ENCODE data around the gene CRK.

Gene CRK

DNA sequence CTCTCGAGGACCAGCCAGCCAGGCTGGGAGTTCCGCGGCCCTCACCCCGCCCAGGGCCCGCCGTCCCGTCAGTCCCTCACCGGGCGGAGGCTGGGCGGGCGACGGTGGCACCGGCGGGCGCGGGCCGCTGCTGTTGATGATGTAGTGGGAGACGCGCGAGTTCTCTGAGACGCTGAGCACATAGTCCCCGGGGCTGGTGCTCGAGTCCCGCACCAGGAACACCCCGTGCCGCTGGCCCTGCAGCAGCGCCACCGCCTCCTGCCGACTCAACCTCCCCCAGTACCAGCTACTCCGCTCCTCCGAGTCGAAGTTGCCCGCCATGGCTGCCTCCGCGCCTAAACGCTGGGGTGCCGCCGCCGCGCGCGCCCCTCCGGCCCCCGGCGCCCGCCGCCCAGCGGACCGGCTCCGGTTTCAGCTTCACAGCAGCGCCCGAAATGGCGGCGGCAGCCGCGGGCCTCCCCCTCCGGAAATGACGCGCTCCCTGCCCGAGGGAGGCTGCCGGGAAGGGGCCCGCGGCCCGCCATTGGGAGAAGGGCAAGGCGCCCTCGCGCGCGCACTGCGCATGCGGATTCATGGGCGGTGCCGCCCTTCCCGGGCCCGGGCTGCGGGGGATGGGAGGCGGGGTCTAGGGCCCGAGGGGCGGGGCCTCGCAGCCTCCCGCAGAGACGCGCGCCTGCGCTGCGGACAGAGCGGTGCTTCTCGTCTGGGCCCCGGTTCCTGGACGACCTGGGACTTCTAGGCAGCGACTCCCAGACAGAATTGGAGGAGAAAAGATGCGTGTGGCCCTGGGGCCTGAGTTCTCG, at the start of gene CRK:
TSS of gene CRK (minus strand) at position 436 of the 803 bp plus-strand sequence. CDS start at position 321, 115 bp downstream.
- peak; percentile 97 to 99 for DNase-seq

DNA sequence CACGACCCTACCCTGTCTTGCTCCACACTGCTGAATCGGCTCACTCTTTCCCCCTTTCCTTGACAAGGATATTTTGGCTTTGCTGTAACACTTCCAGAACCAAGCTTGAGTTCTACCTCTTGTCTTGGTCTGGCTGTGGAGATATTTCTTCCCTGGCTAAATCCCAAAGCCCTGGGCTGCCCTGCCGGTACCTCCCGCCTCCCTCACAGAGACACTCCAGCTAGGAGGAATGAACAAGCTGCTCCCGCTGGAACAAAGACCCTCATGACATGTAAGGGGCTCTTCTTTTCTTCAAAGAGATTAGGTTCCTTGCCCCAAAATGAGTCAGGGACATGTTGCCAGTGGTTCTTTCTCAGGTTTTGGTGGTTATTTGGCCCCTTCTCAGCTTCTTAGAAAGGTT, 49.6 kb upstream of the CRK start:
- DNase-seq: no peak

DNA sequence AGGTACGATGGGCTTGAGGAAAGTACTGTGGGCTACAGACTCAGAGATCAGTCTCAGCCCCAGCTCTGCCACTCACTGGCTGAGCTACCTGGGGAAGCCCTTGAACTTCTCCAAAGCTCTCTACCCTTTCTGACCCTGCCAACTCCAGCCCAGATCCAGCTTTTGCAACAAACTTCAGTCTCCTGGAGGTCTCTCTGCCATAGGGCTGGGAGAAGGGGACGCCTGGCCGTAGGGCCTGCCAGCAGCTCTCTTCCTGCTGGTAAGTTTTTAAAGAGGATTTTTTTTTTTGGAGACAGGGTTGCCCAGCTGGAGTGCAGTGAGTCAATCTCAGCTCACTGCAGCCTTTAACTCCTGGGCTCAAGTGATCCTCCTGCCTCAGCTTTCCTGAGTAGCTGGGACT, 48.8 kb upstream of the CRK start:
- no peak for DNase-seq

DNA sequence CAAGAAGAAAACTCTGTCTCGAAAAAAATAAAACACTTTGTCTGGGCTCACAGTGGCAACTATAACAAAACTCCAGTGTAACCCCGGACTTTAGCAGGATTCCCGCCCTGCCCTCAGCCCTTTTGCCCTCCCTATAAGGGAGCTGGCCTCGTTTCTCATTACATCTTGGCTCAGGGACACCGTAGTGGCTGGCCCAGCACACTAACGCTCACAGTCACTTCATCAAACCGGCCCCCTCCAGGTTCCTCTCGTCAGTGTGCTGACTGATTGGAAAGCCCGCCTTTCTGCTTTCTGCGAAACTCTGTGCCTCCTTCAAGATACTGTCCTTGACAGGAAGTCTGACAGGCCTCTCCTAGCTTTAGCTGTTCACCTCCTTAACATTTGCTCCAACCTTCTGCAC, 47.7 kb upstream of the CRK start:
- no peak for DNase-seq

DNA sequence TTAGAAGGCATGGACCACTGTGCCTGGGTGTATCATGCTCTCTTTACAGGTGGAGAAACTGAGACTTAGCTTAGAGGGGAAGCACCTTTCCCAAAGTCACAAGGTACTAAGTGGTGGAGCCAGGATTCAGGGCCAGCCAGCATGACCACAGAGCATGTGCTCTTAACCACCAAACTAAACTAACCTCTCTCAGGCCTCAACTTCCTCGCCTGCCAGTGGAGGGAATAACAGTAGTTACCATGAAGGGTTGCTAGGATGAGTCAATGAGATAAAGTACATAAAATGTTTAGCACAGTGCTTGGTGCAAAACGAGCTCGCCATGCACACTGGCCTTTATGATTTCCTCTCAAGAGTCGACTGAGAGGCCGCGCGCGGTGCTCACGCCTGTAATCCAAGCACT, 42.8 kb upstream of the CRK start:
- DNase-seq: no peak

DNA sequence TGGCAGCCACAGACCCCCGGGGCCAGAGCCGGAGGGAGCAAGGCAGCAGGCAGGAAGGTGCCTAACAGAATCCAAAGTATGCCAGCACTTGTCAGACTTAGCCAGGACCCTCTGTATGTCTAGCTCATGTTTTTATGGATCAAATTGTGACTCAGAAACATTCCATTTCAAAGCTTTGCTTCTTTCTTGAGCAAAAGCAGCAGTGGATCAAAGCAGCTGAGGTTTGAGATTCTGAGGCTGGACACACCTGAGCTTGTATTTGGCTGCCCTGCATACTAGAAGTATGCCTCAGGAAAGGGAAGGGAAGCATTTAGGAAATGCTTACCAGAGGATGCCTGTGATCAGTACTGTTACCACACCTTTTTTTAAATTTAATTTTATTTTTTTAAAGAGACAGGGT, 42.2 kb upstream of the CRK start:
- no peak for DNase-seq

DNA sequence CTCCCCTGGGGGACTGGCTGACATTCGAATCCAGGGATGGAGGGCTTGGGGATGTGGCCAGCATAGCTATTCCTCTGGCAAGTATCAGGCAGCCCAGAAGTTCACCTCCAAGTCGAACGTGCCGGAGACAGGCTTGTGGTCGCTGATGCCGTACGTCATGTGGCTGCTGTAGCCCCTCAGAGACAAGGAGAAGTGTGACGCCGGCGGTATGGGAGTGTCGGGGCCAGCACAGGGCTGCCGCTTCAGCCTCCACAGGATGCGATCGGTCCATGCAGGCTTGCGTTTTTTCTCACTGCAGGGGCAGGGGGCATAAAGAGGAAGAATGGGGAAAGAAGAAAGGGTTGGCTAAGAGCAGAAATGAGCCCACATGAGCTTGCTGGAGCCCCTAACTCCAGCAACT, 41.8 kb upstream of the CRK start:
- no peak for DNase-seq

DNA sequence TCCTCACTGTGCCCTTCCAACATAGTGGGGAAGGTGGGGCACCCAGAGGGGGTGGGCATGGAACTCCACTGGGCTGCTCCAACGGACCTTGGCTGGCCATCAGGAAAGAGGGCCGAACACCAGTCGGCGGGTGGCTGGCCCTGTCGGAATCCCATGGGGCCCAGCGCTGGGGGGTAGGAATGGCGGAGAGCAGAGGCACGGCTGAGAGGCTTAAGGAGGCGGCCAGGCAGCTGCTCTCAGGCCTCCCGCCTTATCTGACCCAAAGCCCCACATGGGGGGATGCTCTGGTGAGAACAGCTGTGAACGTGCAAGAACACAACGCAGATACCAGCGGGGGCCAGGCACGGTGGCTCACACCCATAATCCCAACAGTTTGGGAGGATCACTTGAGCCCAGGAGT, 40.8 kb upstream of the CRK start:
- no peak for DNase-seq

DNA sequence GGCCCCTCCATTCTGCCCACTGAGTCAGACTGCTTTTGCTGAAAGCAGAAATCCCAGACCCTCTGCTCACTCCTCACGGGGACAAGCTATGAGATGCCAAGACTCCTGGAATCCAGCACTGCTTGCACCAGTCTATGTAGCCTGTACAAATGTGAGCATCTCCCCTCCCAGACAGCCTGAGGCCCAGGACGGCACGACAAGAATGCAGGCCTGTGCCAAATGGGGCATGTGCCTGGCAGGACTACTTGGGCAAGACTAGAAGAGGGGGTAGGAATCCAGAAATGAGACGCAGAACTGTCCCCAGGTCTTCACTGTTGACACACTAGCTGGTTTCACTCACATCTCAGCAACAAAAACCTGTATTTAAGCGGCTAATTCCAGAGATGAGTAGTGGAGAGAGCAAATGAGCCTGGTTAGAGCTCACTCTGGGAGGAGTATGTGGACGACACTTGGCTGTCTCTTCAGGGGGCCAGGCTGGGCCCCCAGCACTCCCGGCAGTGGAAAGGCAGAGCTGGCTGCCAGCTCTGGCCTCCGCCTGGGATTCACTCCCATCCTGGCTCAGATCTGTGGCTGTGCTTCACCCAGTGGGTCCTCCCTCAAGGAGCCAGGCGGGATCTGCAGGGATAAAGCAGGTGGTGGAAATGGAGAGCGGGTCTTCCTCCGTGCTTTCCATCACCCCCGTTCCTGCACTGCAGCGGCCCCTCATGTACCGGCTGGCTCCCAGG, 39.4 kb upstream of the CRK start:
- no peak for DNase-seq

DNA sequence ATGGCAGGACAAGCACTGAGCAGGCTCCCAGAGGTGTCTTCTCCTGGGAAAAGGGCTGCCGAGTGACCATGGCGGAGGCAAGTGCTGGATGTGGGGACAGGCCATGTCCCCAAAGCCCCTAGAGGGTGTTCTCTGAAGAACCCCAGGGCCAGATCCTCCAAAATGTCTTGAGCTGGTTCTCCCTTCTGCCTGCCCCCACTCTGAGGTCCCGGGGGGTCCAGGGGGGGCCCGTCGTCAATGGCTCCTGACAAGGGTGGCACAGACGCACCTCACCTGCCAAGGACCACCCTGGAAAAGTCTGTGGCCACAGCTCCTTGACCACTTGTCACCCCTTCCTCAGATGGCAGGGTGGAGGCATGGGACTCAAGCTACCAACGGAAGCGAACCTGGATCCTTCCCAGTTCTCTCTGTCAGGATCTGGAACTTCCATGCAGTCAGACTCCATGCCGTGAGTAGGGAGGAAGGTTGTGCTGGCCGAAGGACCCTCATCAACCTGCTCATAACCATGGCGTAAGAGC, 38.8 kb upstream of the CRK start:
- DNase-seq: no peak

DNA sequence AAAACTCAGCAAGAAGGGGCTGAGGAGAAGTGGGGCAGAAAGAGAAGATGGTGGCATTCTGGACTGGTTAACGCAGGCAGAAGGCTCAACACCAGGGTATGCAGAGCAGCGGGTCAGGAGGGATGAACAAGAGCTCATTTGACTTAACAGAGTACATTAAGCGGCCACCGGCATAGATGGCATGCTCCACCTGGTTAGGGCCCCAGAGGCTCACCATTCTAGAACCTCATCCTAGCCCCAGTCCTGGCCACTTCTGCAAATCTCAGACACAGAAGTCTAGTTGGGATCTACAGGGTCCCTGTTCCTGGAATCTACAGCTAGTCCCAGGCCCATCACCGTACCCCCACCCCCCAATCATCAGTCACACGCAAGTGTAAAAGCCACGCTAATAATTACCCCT, 38.2 kb upstream of the CRK start:
- no peak for DNase-seq

DNA sequence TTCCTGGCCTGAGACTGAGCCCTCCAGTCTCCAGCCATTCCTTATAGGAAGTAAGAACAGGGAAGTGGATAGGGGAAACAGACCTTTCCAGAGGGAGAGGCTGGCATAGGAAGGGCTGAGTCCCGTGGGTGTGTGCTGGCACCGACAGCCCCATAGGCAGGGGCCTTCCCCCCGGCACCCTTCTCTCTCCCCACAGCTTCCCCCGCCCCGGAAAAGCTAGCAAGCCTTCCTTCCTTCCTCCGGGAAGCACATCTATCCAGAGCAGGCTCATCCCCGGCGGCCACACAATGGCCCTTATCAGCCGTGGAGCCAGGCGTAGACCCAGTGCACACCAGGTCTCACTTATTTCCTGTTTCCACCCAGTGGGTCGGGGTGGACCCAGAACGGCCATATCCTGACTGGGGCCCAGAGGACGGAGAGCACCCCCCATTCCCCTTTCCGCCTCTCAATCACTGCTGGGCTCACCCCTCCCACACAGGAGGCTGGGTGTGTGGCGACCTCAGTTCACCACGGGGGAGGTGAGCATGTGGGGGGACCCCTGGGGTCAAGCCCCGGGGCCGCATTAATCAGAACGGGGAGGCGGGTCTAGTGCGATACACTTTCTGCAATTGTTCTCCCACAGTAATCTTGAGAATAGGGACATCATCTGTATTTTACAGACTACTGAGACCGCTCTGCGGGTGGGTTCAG, 37.4 kb upstream of the CRK start:
- no peak for DNase-seq

DNA sequence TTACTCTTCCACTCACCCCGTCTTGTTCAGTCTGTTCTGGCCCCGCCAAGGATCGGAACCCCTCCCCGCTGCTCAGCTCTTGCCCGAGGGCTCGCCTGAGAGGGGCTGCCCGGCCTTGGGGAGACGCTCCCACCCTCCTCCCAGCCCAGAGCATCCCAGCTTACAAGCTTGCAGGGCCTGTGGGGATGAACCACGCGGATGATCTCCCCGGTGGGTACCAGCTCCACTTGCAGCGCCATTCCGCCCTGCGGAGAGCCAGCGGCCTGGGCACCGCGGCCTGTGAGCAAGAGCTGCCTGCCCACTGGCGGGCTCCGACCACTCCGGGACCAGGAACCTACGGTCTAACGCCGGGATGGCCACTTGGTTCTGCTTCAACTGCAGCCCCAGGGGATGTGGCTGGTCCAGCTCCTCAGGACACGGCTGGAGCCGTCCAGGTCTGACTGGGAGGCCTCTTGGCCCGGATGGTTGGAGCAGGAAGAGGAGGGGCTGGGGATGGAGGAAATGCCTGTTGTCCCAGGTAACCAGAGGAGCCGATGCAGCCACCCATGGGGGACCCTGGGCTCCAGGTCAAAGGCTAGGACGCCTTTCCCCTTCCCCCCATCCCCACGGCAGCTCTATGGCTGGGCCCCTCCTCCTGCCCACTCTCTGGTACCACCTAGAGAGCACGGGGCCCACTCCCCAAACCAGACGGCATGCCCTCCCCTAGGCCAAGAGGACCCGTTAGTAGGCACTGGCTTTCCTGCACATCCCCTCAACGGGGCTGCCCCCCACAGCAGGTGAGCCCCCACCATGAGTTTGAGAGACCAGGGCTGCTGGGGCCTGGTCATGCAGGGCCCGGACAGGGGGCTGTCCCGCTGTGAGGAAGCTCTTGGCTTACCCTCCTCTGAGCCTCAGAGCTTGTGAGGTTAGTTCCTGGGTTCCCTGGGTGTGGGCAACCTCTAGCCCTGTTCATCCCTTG, 36.5 kb upstream of the CRK start, which contains the start of gene MYO1C:
TSS of gene MYO1C (minus strand) at position 438 of the 958 bp plus-strand sequence. CDS start at position 239, 199 bp downstream.
- DNase-seq: no peak

DNA sequence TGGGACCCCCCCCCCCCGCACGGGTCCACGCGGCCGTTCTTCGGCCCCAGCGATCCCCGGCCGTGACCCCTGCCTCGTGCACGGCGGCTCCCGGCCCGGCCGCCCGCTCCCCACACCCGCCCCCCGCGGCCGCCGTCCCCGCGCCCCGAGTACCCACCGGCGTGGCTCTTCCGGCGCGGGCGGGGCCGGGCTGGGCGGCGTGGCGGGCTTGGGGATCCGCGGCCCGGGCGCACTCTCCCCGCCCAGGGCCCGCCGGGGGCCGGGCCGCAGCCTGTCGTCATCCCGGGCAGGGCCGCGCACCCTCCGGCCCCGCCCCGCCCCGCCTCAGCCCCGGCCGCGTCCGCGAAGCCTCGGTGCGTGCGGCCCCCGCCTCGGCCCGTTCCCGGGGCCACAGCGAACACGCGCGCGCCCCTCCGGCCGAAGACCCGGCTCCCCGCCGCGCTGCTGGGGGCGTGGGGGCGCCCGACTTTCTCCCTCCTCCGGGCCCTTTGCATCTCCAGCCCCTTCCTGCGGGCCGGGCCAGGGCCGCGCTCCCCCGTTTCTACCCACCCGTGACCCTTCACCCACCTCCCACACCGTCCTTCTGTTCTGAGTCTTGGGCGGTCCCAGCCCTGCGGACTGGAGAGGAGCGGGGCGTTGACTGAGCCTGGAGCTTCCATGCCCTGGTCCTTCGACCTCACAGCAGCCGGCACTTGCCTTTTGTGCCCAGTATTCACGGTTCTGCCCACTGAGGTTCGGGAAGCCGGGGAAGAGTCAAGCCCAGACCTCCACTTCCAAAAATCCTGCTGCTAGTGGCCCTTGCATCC, 35.6 kb upstream of the CRK start:
- peak; percentile 34 to 57 for DNase-seq

DNA sequence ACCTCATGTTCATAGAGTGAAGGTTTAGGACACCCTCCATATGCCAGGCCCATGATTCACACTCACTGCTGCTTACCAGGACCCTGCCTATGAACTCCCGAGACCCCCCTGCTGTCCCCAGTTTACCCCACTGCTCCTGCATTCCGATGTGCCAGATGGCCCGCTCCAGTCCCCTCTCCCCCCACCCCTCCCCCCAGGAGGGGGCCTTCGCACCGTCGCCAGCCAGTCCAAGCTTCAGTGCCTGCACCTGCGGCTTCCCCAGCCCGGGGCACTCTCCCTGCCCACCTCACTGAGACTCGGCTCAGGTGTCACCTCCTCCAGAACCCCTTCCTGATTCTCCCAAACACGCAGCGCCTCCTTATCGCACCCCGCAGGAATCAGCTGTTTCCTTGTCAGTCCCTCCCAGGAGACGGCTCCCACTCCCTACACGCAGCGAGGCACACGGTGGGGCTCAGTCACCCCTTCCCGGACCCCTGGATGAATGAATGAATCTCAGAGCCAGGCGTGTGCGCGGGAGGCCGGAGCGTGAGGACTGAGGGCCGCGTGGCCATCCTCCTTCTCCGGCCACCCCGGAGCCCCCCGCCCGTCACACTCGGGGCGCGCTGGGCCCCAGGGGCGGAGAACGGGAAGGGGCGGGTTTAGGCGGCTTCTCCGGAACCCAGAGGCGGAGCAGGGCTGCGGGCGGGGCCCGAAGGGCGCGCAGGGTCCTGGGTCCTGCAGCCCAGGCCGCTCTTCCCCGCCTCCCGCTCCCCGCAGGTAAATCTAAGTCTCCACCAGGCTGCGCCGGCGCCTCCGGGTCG, 34.8 kb upstream of the CRK start:
- peak; percentile 56 to 69 for DNase-seq

DNA sequence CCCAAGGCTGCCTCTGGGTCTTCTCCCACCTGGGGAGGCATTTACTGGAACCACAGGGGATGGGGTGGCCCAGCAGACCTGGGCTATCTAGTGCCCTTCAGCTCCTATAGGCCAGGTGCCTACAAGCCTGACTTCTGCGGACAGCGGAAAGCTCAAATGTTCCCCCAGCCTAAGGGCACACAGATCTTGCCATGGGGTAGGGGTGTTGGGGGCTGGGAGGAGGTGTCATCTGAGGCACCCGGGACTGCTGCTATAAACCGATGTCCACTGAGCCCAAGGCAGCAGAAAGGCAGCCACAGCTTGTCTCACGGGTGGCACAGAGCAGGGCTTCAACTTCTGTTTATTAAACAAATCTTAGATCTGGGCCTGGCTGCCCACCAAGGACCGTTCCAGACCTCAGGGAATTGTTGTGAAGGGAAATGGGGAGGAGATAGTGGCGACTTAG, 32.8 kb upstream of the CRK start:
- DNase-seq: no peak

DNA sequence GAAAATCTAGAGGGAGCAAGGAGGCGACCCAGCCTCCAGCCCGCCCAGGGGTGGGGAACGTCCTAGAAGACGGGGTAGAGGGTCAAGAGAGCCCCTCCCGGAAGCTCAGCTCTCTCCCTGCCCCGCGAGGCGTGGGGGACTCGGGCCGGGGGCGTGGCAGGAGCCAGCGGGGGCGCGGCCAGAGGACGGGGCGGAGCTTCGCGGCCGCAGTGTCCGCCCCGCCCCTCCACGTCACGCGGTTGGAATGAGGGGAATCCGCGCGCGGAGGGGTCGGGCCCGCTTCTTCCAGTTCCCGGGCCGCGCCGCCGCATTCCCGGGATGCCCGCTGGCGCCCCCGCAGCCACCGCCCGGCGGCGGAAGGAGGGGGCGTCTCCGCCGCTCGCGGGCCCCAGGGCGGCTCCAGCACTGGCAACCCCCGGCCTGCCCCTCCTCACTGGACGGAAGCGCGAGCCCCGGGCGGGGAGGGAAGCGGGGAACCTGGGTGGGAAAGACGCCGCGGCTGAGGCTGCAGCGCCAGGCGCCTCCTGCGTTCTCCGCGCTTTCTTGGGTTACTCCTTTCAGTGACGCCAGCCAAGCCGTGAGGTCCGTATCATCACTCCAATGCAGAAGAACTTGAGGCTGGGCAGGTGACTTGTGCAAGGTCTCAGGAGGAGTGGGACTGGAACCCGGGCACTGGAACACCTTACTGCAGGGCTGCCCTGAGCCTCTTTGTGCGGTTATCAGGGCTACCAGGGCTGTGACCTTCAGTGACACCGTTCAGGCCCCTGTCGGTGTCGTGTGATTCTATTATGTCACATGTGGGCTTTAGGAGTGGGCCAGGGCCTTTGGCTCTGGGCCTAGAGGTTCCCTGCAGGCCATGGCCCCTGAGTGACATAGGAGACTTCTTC, 32.1 kb upstream of the CRK start:
- peak; percentile 65 to 77 for DNase-seq

DNA sequence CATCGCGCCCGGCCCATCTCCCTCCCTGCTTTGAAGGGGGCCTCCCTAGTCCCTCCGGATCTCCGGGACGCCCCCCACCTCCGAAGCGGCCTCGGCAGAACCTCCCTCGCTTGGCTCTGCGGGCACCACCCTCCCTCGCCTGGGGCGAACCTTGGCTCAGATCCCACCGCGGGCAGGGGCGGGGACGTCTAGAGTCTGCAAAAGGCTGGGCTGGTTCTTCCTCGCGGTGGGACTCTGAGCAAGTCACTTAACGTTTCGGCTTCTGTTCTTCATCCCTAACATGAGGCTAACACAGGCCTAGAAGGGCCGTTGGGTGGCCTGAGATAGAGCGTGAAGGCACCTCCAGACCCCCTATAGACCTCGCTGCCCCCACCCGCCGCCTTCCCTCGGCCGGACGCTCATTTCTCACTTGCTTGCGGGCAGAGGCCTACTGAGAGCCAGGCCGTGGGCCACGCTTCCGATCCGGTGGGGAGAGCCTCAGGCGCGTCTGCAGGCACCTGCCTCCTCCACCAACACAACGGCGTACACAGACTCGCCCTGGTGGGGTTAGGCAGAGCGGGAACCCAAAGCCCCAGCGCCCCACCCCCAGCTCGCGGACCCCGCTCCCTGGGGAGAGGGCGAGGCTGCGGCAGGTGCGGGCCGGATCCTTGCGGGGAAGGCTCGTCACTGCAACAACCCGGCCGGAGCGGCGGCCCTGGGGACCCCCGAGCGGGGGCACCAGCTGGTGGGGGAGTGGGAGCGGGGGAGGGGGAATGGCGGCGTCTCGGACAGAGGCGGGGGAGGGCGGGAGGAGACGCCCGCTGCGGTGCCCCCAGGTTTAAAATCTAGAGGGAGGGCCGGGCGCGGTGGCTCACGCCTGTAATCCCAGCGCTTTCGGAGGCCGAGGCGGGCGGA, 31.0 kb upstream of the CRK start:
- peak; percentile 70 to 77 for DNase-seq

Data from CD4-positive, alpha-beta T cell treated with Interferon alpha-2 for 1 hour (primary cell).